Neural crest cell (in vitro differentiated cells): ENCODE results near the gene NAB1. TPM values are rescaled to one million over a fixed set of nuclear protein-coding genes. Genes with fewer than 3 reads are reported as not detected.

Source experiments
- DNase-seq: peaks from one replicate; pipeline ENCODE4 v3.0.0; 2021; ENCODE audit warnings: low read depth, mixed read lengths, low spot score
- H3K27ac Mint-ChIP-seq: one replicate; pipeline ENCODE4 v1.8.0; 2021; ENCODE audit warnings: mild to moderate bottlenecking, mixed read lengths; ENCODE audit not compliant: unreplicated experiment
- H3K27me3 Mint-ChIP-seq: 2 replicates; pipeline ENCODE4 v1.8.0; 2021; ENCODE audit warnings: low read depth, mild to moderate bottlenecking, mixed read lengths
- H3K36me3 Mint-ChIP-seq: 2 replicates; pipeline ENCODE4 v1.8.0; 2021; ENCODE audit warnings: low read depth, mild to moderate bottlenecking, mixed read lengths
- H3K4me1 Mint-ChIP-seq: 2 replicates; pipeline ENCODE4 v1.8.0; 2021; ENCODE audit warnings: mixed read lengths
- H3K4me3 Mint-ChIP-seq: one replicate; pipeline ENCODE4 v1.8.0; 2021; ENCODE audit warnings: mild to moderate bottlenecking, mixed read lengths
- H3K9me3 Mint-ChIP-seq: 2 replicates; pipeline ENCODE4 v1.8.0; 2021; ENCODE audit warnings: mixed read lengths
- total RNA-seq: library from RNA; stranded (reverse); gene quantifications from 2 replicates; pipeline ENCODE4 v1.2.1, GENCODE V29; 2021
- TF ChIP-seq, protein P1 (sequence below): fragments of 200-600 bp; sonication (generic); conservative IDR thresholded peaks from 2 replicates; pipeline ENCODE4 v1.5.0; 2021; ENCODE audit warnings: antibody characterized with exemption, mild to moderate bottlenecking

NAB1 gene
- total RNA-seq, 1 donor from 2014 or later, result 42.4 TPM

DNA sequence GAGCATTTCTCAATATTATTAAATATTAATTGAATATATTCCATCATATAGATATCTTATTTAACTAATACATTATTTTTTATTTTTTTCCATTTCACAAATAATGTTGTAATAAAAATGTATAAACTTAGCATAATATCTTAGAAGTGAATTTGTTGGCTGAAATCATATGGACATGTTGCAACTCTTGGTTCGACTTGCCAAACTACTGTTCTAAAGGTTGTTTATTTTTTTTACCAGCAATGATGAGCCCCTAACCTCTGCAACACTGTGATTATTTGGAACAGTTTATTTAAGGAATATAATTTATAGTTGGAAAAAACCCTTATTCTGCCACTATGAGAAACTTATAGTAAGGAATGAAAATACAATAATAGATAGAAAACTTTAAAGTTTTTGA lies 8.8 kb upstream of the NAB1 start:
- Mint-ChIP-seq H3K4me3 (no peak overlapping the region), H3K27ac (no peak overlapping the region), H3K27me3 (no peaks in the 10 kb centered on the region), H3K36me3 (no peaks in the 10 kb centered on the region), H3K4me1 (peaks cover 5% of the 10 kb centered on the region), H3K9me3 (no peaks in the 10 kb centered on the region)
- no peak for DNase-seq
- TF ChIP-seq, protein P1, sequence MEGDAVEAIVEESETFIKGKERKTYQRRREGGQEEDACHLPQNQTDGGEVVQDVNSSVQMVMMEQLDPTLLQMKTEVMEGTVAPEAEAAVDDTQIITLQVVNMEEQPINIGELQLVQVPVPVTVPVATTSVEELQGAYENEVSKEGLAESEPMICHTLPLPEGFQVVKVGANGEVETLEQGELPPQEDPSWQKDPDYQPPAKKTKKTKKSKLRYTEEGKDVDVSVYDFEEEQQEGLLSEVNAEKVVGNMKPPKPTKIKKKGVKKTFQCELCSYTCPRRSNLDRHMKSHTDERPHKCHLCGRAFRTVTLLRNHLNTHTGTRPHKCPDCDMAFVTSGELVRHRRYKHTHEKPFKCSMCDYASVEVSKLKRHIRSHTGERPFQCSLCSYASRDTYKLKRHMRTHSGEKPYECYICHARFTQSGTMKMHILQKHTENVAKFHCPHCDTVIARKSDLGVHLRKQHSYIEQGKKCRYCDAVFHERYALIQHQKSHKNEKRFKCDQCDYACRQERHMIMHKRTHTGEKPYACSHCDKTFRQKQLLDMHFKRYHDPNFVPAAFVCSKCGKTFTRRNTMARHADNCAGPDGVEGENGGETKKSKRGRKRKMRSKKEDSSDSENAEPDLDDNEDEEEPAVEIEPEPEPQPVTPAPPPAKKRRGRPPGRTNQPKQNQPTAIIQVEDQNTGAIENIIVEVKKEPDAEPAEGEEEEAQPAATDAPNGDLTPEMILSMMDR, result no peak

DNA sequence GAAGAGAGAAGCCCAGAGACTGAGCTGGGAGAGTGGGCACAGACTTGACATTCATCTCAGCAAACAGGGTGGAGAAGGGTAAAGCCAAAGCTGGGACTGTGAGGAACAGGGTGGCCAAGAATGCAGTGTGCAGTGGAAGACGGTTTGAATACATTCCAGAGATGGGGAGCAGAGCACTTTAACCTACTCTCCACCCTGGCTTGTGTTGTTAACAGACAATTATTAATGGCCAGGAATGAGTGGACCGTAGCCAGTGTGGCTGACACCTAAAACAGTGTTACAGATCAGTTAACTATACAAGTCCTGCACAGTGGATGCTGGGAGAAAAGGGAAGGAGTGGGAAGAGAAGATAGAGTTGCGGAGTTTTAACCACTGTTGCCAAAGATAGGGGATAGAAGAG lies 7.4 kb upstream of the NAB1 start:
- no peak for DNase-seq
- no peak overlapping the region for H3K4me3 Mint-ChIP-seq
- no peaks in the 10 kb centered on the region for H3K36me3 Mint-ChIP-seq
- peaks cover 5% of the 10 kb centered on the region for H3K4me1 Mint-ChIP-seq
- H3K9me3 Mint-ChIP-seq, result no peaks in the 10 kb centered on the region
- H3K27me3 Mint-ChIP-seq, result peaks cover 5% of the 10 kb centered on the region
- TF ChIP-seq, protein P1, result no peak
- no peak overlapping the region for H3K27ac Mint-ChIP-seq

DNA sequence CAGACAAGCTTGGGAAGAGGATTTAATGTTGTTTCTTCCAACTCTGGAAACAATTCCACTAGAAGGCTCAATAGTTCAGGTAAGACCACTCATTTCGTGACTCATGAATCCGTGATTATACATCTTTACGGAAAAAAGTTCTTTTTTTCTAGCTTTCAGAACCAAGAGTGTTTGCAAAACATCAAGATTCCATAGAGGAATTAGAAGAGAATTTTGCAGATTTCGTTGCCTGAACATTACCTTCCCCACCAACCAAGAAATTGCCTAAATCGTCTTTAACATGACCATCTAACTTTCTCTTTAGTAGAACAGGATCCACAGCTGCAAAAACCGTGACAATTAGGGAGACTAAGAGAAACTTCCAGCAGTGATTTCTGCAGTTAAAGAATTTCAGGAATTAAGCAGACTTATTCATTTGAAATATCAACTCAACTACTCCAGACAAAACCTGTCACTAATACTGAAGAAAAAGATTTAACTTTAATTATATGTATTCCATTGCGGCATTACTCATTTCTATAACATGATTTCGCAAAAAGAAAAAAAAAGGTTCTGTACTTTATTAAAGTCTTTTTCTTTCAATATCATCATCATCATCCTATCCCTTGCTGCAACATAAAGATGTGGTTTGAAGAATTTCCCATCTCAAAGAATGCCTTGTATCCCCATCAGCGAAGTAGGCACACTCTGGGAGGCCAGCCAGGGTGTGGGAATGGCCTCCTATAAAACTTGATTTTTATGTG lies 1.9 kb upstream of the NAB1 start:
- no peaks in the 10 kb centered on the region for H3K36me3 Mint-ChIP-seq
- no peak for DNase-seq
- TF ChIP-seq, protein P1, result no peak
- H3K4me3 Mint-ChIP-seq, result peak overlapping the region; percentile 84
- H3K9me3 Mint-ChIP-seq, result no peaks in the 10 kb centered on the region
- peaks cover 17% of the 10 kb centered on the region for H3K27me3 Mint-ChIP-seq
- H3K4me1 Mint-ChIP-seq, result peaks cover 24% of the 10 kb centered on the region
- H3K27ac Mint-ChIP-seq, result no peak overlapping the region

DNA sequence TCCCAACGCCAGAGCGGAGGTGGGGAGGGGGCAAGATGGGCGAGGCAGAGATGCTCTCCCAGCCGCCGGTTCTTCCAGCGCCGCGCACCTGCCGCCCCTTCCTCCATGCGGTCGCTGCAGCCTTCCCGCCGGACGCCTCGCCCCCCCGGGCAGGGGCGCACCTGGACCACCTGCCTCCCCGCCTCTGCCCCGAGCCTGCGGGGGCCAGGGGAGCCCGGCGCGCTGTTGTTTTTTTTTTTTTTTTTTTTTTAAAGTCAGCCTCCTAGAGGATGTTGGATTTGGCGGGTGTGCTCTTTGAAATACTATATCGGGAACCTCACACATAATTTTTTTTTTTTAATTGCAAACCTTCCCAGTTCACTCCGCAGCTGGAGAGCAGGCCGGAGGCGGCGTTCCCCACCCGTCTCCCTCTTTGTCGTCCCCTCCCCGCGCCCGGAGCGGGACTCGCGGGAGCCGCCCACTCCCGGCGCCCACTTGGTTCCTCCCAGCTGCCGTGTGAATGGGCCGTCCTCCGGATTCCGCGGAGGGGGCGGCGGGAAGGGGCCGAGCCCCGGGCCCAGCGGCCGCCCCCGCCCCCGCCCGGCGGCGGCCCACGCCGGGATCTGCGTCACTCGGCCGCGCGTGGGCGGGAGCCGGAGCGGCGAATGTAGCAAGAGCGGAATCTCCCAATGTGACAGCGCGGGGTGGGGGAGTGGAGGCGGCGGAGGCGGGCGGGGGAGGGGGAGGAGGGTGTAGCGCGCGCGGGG lies 421 bp upstream of the NAB1 start:
- peak overlapping the region; percentile 60 for H3K27ac Mint-ChIP-seq

DNA sequence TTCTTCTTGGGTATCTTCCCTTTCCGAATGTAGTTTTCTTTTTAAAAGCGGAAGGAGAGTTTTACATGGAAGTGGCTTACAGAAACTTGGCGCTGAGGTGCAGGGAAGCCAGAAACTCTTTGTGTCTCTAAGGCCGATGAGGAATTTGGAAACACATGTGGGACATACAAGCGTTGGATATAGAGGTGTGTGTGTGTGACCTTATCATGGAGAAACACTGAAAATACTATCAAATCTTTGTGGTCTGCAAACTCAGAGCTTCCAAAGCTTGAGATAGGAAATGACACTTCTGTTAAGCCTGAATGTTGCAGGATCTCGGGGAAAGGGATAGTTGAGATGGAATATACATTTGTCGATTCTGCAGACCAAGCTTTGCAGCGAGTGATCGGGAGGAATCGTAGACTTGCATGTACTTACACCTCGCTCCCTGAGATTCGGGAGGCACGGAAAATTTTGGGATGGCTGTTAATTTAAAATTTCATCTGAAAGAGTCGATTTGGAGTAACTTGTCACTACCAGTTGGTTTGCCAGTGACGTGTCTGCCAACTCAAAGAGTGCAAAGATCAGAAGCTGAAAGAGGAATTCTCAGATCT lies 1.0 kb downstream of the NAB1 start:
- DNase-seq, result no peak
- Mint-ChIP-seq H3K36me3 (no peaks in the 10 kb centered on the region), H3K27ac (peak overlapping the region; percentile 90), H3K27me3 (peaks cover 17% of the 10 kb centered on the region), H3K4me1 (peaks cover 24% of the 10 kb centered on the region), H3K4me3 (peak overlapping the region; percentile 92), H3K9me3 (no peaks in the 10 kb centered on the region)
- TF ChIP-seq, protein P1, result no peak

More for the DNA sequence above, 421 bp upstream of the NAB1 start:
- no peaks in the 10 kb centered on the region for H3K36me3 Mint-ChIP-seq
- peak; percentile 69 for DNase-seq
- H3K9me3 Mint-ChIP-seq, result no peaks in the 10 kb centered on the region
- TF ChIP-seq, protein P1, result no peak
- peaks cover 17% of the 10 kb centered on the region for H3K27me3 Mint-ChIP-seq
- H3K4me3 Mint-ChIP-seq, result peak overlapping the region; percentile 93
- H3K4me1 Mint-ChIP-seq, result peaks cover 24% of the 10 kb centered on the region
